PC-3 (cell line): ENCODE results near the gene BICD2.

Experiments used
- CTCF ChIP-seq: fragments of 300-600 bp; sonication (generic); conservative IDR thresholded peaks from 2 replicates; pipeline ENCODE4 v1.5.1; 2017; ENCODE audit warnings: antibody characterized with exemption, low read depth, mild to moderate bottlenecking, low read length
- EZH2 ChIP-seq: fragments of 300-600 bp; sonication (generic); IDR thresholded peaks from one replicate; pipeline ENCODE4 v1.6.1; 2017; ENCODE audit warnings: antibody characterized with exemption, mild to moderate bottlenecking, low read length; ENCODE audit not compliant: unreplicated experiment

GRCh38 chr9:92745331-92745730 is 19.3 kb downstream of the BICD2 start:
- TF ChIP-seq CTCF (no peak), EZH2 (no peak)
